ENCODE measurements around the gene OCRL.
"Not testable (repeated sequence)": the region's sequence is repeated elsewhere in the genome, so short reads cannot be mapped to it uniquely, and the experiment has no call there.

The OCRL gene

DNA sequence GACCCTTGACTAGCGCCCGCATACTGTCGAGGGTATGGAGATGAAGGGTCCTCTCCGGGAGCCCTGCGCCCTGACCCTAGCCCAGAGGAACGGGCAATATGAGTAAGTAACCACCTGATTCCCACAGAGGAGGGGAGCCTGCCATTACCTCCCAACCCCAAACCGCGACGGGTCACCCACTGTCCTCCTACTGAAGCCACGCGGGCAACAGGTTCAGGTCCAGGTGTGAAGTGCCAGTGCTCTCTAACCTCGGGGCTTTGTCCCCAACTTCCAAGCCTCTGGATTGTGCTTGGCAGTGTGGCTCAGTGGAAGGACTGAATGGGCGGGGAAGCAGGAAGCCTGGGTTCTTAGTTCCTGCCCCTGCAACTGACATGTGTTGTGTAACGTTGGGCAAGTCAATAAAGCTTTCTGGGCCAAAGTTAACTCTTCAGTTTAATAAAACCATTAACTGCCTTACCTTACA lies 694 bp downstream of the OCRL start:
- no peak for DNase-seq

DNA sequence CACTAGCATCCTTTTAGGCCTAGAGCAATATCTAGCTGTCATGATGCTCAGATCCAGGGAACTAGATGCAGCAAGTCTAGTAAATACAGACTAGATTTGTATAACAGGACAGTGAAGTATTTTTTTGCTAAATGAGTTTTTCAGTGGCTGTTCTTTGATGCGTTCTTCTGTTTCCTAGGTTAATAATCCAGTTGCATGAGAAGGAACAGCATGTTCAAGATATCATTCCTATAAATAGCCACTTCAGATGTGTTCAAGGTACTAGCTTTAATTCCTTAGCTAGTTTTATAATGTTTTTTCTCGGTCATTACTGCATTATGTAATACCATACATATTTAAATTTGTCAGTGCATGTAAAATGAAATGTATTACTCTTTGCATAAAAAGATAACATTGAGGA lies 4.7 kb downstream of the OCRL start:
- no peak for DNase-seq

DNA sequence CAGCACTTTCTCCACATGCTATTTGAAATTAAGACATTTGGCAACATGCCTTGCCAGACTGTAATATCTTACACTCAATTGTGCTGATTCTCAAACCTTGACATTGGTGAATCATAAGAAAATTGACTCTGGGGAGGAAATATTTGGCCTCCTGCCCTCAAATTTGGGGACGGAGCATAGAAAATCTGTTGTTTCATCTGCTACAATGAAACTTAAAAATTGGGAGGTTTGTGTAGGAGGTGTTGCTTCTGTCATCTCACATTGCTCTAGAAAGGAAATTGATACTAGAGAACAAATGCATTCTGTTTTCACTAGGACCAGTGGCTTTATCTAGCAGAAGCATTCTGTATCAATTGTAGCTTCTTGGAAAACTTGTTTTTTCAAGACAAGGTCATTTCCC lies 5.3 kb downstream of the OCRL start:
- DNase-seq = no peak

DNA sequence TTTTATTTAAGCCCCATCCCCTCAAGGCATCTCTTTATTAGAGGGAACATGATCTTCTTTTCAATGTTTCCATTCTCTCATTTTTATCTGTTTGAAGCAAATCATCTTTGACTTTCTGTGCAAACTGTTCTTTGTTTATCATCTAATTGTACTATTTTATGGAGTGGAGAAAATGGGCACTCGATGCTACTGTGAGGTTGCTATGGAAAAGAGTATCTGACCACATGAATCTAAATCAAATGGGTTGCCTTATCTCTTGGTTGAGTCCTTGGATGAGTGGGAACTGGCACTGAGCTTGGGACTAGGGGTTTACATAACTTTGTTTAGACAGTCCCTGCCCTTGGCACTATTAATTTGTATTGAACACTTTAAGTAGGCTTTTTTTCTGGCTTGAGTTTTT lies 9.1 kb downstream of the OCRL start:
- no peak for DNase-seq

DNA sequence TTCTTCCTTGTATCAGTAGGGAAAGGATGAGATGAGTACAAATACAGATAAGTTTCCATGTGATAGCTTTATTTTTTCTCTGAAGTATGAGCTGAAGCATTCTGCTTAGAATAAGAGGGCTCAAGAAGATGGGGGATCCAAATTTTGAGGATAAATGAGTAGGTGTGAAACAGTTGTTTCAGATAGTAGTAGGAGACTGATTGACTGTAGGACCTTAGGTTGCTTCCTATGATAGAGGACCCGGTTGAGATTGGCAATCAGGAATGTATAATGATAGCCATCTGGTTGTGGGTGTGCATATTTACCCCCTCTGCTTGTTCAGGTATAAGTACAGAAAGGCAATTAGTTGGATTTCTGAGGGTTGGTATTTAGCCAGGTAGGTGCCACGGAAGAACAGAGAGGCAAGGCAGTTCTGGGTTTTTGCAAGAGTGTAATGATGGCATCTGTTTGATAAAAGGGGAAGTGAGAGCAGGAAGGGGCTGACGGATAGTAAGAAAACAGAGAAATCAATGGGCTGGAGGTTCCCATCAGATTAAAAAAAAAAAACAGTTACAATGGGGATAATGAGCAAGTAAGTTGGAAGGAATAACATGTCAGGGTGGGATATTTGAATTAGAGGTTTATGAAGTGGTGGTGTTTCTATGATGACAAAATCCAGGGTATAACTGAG lies 13.7 kb downstream of the OCRL start:
- no peak for DNase-seq

DNA sequence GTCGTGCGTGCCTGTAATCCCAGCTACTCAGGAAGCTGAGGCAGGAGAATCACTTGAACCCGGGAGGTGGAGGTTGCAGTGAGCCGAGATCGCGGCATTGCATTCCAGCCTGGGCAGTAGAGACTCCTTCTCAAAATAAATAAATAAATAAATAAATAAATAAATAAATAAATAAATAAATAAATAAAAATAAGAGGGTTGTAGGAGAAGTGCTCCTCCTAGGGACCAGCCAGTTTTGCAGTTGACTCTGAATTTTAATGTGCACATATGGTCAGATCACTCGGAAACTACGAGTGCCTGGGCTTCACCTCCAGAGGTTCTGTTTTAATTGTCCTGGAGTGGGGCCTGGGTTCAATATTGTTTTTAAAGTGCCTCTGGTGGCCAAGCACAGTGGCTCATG lies 14.8 kb downstream of the OCRL start:
- DNase-seq = not testable (repeated sequence)

DNA sequence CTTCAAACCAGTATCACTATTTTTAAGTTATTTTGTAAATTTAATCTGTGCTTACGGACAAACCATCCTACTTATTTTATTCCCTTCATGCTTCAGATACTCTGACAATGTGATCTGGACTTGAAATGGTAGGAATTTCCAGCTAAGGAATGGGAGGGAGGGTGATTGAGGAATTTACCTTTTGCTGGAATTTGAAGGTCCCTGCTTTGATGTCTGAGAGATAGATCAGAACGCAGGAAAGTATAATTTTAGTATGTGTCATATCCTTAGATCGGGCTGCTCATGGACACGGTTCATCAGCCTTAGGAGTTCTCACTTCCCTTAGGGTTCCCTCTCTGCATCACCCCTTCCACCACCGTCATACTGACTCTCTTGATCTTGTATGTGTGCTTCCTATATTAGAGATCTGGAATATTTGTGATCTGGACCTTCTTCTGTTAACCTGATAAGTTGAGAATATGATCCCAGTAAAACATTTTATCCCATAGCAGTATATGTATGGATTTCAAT lies 16.8 kb downstream of the OCRL start:
- DNase-seq = no peak

DNA sequence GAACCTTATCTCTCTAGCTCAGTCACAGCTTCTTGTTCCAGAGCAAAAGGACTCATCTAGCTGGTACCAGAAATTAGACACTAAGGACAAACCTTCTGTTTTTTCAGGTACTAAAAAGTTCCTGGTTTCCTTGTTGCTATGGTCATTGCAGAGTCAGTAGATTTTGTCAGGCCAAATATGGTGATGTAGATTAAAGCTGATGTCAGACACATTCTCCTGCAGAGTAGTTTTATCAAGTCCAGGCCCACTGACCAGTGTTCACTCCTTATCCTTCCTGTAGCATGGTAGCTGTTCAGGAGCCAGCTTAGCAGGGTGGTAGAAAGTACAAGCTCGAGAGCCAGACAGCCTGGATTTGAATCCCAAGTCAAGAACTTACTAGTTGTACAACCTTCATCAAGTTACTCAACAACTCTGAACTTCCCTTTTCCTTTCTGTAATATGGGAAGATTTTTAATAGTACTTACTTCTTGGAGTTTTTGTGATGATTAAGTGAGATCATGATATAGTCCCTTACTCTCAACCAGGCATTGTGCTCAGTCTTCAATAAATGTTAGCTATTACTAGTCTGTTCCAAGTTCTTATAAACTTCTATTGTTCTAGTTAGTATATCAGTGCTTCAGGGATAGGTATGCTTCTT lies 17.9 kb downstream of the OCRL start:
- no peak for DNase-seq

DNA sequence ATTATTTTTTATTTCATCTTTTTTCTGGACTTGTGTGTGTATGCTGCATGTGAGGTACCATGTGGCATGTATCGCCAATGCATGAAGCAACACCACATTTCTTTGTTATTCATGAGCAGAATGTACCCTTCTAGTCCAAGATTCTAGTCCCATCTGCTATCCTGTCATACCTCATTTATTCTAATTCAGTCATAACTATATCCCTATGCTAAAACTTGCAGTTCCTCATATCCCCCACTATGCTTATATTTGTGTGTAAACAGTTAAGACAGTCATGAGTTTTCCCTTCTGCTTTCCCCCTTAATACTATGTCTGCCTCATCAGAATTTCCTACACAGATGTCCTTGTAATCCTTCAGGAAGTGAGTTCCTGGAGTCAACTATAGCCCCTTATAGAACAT lies 19.7 kb downstream of the OCRL start:
- DNase-seq = no peak

DNA sequence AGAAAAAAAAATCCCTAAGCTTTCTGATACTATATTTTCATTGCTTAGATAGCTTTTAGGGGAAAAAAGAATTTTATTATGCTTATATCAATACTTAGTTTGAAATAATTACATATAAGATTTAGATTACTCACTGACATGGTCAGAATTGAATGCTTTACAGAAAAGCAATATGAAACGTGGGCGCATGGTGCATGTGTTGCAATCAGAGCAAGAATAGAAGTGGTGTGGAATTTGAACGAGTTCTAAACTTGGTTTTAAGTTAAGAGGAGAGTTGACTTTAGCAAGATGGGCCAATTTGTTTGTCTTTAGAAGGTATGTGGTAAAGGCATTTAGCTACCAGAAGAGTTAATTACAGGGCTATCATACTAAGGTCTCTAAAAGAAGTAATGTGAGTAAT lies 21.4 kb downstream of the OCRL start:
- DNase-seq = no peak

DNA sequence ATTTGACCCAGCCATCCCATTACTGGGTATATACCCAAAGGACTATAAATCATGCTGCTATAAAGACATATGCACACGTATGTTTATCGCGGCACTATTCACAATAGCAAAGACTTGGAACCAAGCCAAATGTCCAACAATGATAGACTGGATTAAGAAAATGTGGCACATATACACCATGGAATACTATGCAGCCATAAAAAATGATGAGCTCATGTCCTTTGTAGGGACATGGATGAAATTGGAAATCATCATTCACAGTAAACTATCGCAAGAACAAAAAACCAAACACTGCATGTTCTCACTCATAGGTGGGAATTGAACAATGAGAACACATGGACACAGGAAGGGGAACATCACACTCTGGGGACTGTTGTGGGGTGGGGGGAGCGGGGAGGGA lies 24.3 kb downstream of the OCRL start:
- DNase-seq = not testable (repeated sequence)

DNA sequence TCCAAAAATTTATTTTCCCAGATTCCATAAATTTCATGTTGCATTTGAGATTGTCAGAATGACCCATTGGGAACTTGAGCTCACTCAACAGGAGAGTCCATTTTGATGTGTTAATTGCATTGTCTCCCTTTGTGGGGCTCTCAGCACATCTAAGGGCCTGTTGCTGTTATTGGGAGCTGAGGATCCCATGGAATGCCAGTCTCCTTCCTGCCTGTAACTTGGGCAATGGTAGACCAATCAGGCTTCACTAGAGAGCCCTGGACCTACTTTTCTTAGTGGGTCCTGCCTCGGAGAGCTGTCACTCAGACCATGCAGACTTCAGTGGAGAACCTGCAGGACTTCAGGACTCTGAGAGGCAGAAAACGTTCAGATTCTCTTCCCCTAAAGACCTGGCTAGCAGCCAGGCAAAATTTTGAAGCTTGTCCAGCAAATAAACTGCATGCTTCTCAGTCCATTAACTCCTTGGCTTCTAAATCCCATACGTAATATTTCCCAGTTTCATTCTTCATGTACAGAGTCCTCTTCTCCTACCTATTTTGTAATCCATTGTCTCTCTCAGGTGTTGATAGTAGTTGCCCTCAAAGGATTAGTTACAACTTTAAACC lies 25.1 kb downstream of the OCRL start:
- no peak for DNase-seq

DNA sequence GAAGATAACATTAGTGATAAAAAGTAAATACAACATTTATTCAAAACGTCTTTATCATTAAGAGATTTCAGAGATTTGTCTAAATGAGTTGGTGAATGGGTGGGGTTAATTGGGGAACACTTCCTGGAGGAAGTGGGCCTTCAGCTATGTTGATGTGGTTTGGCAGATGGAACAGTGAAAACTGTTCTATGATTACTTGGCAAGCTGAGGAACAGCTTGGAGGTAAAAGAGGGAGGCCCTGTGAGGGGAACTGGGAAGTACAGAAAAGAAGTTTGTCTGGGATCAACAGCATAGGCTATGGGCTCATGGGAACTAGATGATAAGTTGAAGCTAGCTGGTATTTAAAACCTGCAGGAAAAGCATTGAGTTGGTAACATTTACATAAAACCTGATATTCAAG lies 26.0 kb downstream of the OCRL start:
- DNase-seq = no peak

DNA sequence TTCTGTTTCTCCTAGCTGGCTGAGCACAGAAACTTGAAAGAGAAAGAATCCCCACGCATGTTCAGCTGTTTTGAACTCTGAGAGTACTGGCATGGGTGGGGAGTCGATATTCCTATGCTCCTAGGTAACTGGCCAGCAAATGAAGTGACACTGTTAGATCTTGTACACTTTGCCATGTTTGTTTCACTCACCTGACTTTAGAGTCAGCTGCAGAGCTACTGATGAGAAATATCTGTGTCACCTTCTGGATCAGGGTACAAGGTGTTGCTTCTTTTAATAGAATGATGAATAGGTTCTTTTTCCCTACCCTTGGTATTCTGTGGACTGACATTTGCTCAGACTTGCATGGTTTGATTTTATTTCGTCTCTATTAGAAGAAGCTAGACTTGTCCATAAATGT lies 28.3 kb downstream of the OCRL start:
- no peak for DNase-seq

DNA sequence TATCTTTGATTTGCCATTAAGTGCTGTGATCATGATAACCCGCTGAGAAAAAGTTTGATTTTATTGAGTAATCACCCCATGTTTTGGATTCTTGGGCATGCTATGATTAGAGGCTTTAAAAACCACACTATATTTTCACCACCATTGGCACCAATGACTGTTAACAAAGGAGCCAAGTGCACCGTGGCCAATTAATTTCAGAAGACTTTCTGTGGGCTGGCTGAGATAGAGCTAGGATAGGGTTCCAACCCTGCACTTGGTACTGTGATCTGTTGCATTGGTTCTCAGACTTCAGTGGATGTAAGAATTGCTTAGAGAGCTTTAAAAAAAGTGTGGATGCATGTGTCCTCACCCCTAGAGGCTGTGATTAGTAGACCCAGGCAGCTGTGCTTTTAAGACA lies 32.4 kb downstream of the OCRL start:
- no peak for DNase-seq

DNA sequence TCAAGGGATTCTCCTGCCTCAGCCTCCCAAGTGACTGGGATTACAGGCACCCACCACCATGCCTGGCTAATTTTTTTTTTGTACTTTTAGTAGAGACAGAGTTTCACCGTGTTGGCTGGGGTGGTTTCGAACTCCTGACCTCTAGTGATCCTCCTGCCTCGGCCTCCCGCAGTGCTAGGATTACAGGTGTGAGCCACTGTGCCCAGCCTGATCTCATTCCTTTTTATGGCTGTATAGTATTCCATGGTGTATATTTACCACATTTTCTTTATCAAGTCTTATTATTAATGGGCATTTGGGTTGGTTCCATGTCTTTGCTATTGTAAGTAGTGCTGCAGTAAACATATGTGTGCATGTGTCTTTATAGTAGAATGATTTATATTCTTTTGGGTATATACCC lies 33.6 kb downstream of the OCRL start:
- DNase-seq = not testable (repeated sequence)

DNA sequence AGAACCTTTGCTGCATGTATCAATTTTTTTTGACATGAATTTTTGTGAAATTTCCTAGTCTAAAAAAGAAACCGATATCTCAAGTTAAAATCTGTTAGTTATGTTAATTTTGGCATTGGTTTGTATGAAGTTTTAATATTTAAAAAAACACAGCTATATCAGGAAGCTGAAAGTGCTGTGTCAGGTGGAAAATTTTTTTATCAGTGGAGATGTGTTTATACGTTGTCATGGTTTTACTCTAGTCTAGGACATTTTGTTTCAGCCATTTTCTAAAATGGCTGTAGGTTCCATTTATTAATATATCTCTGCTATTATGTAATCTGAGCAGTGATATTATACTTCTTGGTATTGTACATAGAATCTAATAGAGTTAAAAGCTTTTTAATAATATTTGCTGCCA lies 34.2 kb downstream of the OCRL start:
- DNase-seq = no peak

DNA sequence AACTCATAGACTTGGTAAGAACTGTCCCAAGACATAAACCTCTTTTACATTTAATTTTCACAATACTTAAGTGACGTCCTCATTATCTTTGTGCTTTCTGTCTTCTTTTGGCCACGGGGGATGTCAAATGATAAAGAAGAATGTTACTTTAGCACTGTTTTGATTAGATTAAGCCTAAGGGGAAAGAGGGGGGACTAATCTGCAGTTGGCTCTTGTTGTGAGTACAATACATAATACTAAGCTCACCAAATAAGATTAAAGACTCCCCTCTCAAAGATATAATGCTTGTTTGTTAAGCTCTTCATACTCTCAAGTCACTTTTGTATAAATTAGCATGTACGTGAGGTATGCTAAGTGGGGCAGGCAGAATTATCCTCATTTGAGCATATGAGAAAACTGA lies 36.5 kb downstream of the OCRL start:
- DNase-seq = no peak

DNA sequence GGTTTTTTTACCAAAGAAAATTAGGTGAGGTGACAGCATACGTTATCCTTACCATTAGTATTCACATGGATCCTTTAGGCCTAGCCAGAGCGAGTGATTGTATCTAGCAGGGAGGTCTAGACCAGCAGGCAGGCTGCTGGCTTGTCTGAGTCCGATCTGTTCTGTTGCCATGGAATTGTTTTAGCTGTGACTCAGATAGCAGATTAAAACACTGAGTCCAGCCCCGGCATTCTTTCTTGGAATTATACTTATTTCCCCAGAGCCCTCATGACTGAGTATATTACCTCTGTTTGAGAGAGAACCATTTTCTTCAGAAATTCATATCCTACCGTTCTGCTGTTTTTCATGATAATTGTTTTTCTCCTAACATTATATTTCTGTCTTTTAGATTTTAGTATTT lies 37.4 kb downstream of the OCRL start:
- no peak for DNase-seq

DNA sequence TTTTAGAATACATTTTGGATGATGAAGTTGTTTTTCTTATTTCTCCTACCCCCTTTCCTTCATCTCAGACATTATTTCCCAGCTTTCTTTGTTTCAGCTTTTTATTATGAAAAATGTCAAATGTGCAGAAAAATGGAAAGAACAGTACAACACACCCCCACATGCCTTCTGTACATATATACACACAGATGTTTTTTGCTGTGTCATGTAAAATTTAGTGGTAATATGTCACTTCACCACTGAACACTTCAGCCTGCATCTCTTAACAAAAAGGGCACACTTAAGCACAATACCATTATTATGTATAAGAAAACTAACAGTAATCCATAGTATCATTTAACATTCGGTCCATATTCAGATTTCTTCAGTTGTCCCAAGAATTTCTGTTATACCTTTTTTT lies 37.8 kb downstream of the OCRL start:
- DNase-seq = no peak

DNA sequence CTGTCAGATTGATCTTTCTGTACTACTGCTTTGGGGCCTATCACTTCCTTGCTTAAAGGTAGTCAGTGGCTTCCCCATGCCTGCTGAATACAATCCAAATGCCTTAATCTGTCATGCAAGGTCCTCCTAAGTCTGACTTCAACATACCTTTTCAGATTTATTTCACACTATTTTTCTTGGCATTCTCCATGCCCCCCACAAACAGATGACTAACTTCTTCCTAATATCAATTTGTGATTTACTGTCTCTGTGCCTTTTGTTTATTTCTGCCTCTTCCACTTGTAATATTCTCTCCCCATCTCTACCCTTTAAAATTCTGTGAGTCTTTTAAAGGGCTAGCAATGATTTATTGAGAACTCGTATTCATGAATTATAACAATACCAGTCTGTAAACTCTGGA lies 41.8 kb downstream of the OCRL start:
- no peak for DNase-seq

DNA sequence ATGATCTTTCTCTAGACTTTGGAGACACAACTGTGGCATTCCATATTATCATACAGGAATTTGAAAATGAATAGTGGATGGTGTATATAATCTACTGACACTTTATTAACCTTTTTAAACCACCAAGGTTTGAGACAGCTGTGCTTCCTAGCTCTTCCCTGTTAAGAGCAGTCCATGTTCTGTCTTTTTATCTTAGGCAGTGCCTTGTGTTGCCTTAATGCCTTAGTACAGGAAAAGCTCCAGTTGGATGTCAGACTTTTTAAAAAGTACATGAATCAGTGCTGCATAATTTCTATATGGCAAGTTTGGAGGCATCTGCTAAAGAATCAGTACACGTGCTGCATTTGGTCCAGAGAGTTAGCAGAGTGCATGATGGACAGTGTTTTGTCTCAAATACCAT lies 45.1 kb downstream of the OCRL start:
- DNase-seq = no peak

DNA sequence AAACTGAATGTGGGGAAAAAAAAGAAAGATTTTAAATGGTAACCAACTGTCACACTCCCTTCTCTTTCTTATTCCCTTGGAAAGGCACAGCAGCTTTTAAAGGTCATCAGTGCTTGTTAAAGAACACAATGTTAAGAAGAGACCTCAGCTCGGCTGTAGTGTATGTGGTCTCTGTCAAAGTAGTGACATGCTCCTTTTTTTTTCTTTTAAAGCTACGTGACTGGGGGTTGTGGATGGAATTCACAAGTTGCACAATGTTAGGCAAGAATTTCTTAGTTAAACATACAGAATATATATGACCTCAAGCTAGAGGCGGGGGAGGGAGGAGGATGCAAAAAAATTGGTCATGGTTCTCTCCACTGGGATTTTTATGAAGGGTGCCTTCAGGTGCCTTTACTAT lies 45.6 kb downstream of the OCRL start:
- no peak for DNase-seq

DNA sequence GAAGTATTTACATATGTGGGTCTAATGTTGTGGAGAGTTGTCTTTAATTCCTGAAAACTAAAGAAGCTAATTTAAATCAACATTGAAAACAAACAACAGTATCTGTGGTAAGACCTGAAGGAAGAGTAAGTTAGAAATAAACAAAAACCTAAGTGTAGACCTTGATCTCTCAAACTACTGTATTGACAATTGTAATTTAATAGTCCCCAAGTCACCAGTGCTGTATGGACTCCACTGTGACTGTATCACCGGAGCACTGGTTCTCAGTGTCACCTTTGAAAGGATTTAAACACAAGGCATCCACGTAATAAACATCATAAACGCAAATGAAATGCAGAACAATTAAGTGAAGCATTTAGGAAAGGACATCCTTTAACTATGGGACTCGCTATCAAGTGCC lies 46.4 kb downstream of the OCRL start:
- DNase-seq = no peak

DNA sequence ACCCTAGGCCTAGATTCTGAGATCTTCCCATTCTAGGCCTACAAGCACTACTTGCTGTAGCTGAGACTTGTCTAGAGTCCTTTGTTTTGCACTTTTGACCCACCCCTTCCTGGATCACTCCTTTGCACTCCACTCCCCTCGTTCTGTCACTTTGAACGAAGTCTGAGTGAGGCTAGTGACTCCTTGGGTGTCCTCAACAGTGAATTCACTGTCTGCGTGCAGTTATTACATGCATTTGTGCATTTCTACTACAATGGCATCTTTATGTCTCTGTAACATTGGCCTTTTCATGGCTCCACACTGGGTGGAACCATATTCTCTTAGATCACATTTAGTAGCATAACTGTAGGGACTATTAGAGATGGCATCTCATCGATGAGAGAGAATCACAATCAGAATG lies 50.5 kb downstream of the OCRL start:
- no peak for DNase-seq
